ENCODE data around the gene GNA14. TPM values are rescaled to one million over a fixed set of nuclear protein-coding genes. Genes with fewer than 3 reads are reported as not detected.
"Not testable (repeated sequence)": the region's sequence is repeated elsewhere in the genome, so short reads cannot be mapped to it uniquely, and the experiment has no call there.

GNA14 gene
- total RNA-seq, 1 experiment from 2014 or later = 0.37 TPM

GRCh38 chr9:77489405-77490163, 158.5 kb downstream of the GNA14 start:
- not testable (repeated sequence) for H4K20me1 ChIP-seq (ENCODE audit: control insufficient read depth, insufficient read depth, insufficient read length); H3K27me3 ChIP-seq (ENCODE audit: insufficient read depth, low read length); H3K23ac ChIP-seq (ENCODE audit: insufficient read length, low read depth, low read length); H3K4ac ChIP-seq (ENCODE audit: low read depth, low read length); H2BK20ac ChIP-seq (ENCODE audit: low read depth, low read length, poor library complexity, severe bottlenecking); H3K4me3 Mint-ChIP-seq; H3K23me2 ChIP-seq (ENCODE audit: insufficient read length, low read depth, low read length, poor library complexity, severe bottlenecking); H3K4me1 Mint-ChIP-seq; H3K9me3 ChIP-seq (ENCODE audit: control insufficient read depth, low read depth, low read length); H3K27me3 Mint-ChIP-seq (ENCODE audit: low read depth); H2BK5ac ChIP-seq (ENCODE audit: insufficient read length, low read length); H4K91ac ChIP-seq (ENCODE audit: insufficient read length, low read depth, low read length); H3K9ac ChIP-seq (ENCODE audit: extremely low read depth, insufficient read length, low read length); H4K5ac ChIP-seq (ENCODE audit: insufficient read length, low read depth, low read length); H3K79me1 ChIP-seq (ENCODE audit: insufficient read depth, low read depth, low read length, poor library complexity, severe bottlenecking); DNase-seq; H3K4me2 ChIP-seq (ENCODE audit: insufficient read depth, insufficient read length, low read length); H2BK15ac ChIP-seq (ENCODE audit: low read depth, low read length); H2AFZ ChIP-seq (ENCODE audit: low read length); H3K18ac ChIP-seq (ENCODE audit: insufficient read length, low read depth, low read length); H2BK12ac ChIP-seq (ENCODE audit: insufficient read length, low read depth, low read length); H3T11ph ChIP-seq (ENCODE audit: low read length); H3K4me1 ChIP-seq (ENCODE audit: insufficient read depth, low read length); H3K56ac ChIP-seq (ENCODE audit: insufficient read length, low read depth, low read length); H3K27ac ChIP-seq (ENCODE audit: insufficient read length, low read depth, low read length); H2BK120ac ChIP-seq (ENCODE audit: low read depth, low read length, poor library complexity, severe bottlenecking); H4K8ac ChIP-seq (replicated peaks; ENCODE audit: insufficient read length, low read depth, low read length); H3K14ac ChIP-seq (ENCODE audit: insufficient read depth, low read length); H2AK5ac ChIP-seq (ENCODE audit: insufficient read length, low read length); H3K79me2 ChIP-seq (ENCODE audit: insufficient read depth, low read length); H3K27ac Mint-ChIP-seq
- peaks cover 18 to 21% of the 10 kb centered on the region in 2 experiments; a peak in 4 of 5 replicates for H3K9me3 Mint-ChIP-seq
- H3K36me3 Mint-ChIP-seq (ENCODE audit: insufficient read depth in 1 of 3, low read depth in 3 of 3) = peaks cover 6 to 15% (median 11%) of the 10 kb centered on the region in 3 experiments; a peak in 6 of 7 replicates
- WGBS (ENCODE audit: extremely low coverage, insufficient read length, low lambda C conversion rate) = no CpG with 5 or more reads among the region's 23 CpGs
